GM21390 (cell line): ENCODE data around the gene POM121C.
"Not testable (repeated sequence)": the region's sequence is repeated elsewhere in the genome, so short reads cannot be mapped to it uniquely, and the experiment has no call there.

Source experiments
- ATAC-seq: cut with Tn5 transposase; IDR thresholded peaks from one replicate; pipeline ENCODE4 v1.9.1; 2021; ENCODE audit not compliant: unreplicated experiment

Gene POM121C

DNA sequence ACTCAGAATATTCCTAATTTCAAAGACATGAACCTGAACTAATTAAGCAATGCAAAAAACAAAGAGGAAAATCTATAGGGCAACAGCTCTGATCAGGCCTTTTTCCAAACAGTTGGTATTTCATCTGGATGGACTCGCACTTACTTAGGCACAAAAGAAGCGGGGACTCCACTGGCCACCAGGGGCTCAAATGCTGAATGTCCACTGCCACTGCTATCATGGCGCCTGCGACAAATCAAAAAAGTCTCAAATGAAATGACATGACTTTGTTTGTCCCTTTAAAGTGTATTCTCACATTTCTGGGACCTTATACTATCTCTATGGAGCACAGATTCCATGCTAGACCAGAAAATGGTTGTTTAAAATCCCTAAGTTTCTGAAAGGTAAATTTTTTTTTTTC is 47.1 kb downstream of the POM121C start:
- ATAC-seq: not testable (repeated sequence)

DNA sequence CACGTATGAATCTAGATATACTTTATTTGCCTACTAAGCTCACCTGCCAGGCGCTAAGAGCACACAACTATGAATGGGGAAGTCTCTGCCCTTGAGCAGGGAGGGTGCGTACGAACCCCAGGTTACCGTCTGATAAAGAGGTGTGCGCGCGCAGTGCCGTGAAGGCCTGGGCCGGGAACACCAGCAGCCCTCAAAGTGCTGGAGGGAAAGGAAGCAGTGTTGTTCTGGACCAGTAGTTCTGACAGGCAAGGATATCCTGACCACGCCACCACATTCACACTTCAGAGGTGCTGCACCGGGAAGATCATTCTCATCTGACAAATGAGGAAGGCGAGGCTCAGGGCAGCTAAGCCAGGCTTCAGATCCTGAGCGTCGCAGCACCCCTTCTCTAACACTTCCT is 62.6 kb downstream of the POM121C start:
- ATAC-seq: not testable (repeated sequence)

DNA sequence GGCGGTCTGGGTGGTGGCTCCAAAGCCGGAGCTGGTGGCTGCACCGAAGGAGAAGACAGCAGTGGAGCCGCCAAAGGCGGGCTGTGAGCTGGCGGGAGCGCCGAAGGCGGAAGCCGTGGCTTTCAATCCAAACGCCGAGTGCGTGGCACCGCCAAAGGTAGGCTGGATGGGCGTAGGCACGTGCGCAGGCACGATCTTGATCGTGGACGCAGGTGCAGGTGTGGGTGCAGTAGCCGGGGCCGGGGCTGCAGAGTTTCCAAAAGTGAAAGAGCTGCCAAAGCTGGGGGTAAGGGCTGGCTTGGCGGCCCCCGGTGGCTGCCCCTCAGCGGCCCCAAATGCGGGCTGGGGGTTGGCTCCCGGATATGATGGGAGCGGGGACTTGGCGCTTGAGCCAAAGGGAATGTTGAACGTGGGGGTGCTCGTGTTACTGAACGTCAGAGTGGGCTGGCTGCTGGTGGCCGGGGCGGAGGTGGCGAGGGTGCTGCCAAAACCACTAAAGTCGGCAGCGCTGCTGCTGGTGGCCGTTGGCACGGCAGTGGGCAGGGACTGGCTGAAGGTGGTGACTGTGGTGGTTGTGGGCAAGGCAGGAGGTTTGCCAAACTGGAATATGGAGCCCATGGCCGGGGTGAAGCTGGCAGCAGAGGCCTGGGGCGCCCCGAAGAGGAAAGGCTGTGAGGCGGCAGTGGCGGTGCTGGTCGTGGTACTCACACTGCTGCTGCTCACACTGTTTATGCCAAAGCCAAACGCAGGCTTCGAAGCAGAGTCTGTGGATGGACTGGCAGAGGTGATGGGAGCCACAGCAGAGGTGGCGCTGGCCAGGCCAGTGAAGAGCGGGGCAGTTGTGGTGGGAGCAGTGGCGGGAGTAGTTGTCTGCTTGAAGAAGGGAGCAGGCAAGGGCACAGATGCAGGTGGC is 64.0 kb downstream of the POM121C start:
- ATAC-seq: not testable (repeated sequence)

DNA sequence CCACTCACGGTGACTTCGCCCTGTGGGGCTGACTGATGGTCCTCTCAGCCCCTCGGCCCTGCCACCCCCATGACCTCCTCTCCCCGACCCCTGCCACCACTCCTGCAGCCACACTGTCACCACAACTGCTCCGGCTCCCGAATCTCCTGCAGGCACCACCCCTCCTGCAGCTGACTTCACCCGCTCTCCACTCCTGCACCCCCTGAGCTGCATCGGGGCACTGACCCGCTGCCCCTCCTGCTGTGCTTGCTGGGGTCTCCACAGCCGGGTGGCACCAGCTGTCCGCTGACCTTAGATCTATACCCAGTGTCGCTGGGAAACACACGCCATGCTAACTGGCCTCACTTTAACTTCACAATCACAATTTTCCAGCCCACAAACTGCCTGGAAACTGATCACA is 65.9 kb downstream of the POM121C start:
- ATAC-seq: not testable (repeated sequence)

DNA sequence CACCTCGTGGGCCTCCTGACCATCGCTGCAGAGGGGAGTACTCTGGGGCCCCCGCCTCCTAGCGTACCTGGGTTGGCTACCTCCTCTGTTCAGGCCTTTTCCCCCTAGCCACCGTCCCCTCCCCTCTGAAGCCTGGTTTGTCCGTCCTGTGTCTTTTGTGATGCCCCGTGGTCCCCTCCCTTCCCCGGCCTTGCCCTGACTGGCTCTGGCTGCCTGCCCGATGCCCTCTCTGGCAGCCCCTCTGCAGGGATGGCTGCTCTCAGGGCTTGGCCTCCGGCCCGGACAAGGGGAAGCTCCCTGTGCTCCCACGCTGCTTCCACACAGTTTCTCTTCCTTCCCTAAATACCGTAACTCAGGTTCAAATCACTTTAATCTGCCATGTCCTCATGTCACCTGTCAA is 66.4 kb downstream of the POM121C start:
- ATAC-seq: not testable (repeated sequence)

DNA sequence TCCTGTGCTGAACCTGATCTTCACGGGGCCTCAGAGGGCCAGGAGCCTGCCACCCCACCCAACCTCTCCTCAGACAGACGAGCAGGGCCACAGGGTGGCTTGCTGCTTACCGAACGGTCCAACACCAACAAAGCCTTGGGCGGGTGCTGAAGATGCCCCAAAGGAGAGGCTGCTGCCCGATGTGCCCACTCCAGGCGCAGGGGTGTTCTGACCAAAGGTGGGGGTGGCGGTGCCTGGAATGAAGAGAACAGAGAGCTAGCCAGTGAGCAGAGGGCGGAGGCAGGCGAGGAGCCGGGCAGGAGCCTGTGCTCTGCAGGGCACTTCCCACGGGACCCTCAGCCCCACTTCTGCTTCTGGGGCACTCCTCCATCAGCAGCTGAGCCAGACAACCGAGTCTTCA is 66.9 kb downstream of the POM121C start:
- not testable (repeated sequence) for ATAC-seq

DNA sequence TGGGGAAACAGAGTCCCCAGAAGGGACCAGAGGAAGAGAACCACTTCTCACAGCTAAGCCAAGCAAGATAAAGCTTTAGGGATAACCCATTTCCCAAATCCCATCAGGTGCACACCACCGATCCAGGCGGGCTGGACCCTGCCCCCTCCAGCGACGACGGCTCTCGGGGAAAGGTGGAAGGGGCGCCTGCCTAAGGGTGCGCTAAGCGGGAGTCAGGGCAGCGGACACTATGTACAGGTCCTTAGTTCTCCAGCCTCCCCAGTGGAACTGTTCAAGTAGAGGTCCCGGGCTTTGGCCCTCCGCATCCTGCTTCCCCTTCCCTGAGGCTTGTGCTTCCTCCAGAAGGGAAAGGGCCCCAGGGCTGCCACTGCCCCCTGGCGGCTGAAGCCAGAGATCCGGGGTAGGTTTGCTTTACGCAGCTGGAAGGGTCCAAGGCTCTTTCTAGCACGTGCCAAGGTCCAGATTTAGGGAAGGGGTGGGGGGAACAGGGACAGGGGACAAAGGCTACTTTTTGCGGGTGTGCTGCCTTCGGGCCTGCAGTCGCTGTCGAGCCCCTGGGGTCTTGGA is 67.7 kb downstream of the POM121C start:
- ATAC-seq: not testable (repeated sequence)

DNA sequence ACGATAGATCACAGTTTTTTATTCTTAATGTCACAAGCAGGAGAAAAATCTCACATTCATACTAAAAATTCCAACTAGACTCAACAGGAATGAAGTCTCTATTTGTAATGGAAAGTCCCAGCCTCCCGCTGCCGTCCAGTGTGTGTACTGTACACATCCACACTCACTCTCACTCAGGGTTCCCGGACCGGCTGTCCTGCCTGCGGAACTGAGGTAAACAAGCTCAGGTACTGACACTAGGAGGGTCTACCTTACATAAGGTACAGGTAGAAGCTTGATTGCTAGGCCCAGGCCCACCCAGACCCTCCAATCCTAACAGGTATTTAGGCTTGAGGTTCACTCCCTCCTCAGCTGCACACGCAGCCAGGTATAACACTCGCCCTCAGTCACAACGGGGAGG is 69.3 kb downstream of the POM121C start:
- not testable (repeated sequence) for ATAC-seq

DNA sequence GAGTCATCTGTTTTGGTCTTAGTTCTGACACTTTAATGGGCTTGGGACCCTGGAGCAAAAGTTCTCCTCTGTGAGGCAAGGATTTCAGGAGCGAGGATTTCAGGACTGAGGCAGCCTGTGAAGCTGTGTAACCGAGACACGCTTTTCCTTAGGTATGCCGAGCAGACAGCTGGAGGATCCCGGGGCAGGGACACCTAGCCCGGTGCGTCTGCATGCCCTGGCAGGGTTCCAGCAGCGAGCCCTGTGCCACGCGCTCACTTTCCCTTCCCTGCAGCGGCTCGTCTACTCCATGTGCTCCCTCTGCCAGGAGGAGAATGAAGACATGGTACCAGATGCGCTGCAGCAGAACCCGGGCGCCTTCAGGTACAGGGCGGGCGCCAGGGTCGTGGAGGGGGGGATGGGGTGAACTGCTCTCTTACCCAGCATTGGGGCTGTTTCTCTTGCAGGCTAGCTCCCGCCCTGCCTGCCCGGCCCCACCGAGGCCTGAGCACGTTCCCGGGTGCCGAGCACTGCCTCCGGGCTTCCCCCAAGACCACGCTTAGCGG is 70.2 kb downstream of the POM121C start:
- ATAC-seq: not testable (repeated sequence)

DNA sequence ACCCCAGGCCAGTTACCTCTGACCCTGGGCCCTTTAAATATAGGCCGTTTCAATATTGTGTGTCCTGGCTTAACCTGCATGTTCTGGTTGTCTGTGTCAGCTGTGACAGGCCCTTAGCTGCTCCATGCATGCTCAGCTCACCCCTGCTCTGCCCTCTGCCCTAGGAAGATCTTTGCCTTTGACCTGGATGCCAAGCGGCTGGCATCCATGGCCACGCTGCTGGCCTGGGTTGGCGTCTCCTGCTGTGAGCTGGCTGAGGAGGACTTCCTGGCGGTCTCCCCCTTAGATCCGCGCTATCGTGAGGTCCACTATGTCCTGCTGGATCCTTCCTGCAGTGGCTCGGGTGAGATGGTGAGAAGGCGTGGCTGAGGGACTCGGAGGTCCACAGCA is 70.7 kb downstream of the POM121C start:
- ATAC-seq: not testable (repeated sequence)

DNA sequence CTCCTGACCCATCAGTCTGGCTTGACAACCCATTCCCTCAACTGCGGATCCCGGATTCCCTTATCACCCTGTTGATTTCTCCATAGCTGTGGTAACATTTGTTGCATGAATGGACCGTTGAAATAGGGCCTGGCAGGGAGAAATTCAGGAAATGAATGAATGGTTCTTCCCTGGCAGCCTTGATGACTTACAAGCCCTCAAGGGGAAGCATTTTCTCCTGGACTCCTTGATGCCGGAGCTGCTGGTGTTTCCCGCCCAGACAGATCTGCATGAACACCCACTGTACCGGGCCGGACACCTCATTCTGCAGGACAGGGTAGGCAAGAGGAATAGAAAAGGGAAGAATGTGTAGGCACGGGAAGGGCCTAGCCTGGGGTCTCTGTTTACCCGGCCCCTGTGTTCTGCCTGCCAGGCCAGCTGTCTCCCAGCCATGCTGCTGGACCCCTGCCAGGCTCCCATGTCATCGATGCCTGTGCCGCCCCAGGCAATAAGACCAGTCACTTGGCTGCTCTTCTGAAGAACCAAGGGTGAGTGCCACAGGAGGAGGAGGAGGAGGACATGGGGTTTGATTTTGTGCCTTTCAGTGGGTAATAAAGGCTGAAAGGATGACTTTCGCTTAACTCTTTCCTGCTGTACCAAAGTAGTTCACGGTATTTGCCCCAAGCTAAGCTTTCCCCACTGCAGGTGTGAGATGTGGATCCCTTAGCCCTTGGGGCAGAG is 71.2 kb downstream of the POM121C start:
- not testable (repeated sequence) for ATAC-seq

DNA sequence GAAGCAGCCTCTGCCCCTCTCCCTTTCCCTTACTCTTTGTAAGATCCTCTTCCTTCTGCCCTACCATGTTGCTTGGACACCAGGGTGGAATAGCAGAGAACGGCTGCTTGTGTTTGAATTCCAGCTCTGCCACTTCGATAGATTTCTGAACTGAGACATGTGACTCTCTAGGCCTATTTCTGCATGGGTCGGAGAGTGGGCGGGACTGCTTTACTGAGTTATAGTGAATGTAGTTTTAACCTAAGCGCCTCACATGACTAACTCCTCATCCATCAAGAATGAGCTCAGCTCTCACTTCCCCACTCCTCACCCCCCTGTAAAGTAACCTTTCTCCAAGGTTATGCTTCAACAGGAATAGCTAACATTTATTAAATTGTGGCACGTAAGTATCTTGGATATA is 71.9 kb downstream of the POM121C start:
- not testable (repeated sequence) for ATAC-seq

DNA sequence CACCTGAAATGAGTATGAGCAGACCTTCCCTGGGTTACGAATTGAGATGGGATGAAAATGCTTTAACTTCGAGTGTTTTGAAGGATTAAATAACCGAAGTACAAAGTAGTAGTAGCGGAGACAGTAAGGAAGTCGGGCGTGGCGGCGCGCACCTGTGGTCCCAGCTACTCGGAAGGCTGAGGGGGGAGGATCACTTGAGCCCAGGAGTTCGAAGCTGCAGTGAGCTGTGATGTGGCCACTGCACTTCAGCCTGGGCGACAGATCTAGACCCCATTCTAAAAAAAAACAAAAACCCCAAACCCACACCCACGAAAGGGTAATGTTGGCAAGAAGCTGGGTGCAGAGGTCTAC is 75.3 kb downstream of the POM121C start:
- not testable (repeated sequence) for ATAC-seq

DNA sequence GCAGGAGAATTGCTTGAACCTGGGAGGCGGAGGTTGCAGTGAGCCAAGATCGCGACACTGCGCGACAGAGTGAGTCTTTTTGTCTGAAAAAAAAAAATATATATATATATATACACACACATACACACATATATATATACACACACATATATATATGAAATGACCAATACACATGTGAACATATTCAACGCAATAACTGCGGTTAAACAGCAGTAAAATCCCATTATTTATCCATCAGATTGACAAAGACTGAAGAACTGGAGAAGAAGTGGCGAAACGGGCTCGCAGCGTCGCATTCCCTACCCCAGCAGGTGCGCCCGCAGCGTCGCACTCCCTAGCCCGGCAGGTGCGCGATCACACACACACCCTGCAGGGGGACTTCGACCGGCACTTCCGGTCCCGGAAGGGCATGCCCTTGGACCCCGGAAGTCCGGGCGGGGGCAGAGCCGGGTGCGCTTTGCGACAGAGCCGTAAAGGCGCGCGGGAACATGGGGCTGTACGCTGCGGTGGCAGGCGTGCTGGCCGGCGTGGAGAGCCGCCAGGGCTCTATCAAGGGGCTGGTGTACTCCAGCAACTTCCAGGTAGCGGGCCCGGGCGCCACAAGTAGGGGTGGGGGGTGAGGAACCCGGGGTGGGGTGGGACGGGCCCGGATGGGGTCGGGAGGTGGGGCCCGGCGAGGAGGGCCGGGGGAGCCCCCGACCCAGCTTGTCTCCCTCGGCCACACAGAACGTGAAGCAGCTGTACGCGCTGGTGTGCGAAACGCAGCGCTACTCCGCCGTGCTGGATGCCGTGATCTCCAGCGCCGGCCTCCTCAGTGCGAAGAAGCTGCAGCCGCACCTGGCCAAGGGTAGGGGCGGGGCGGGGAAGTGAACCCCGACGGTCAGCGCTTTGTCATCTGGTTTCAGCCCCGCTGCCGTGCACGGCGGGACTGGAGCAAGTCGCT is 75.9 kb downstream of the POM121C start:
- peak; percentile 93 for ATAC-seq

DNA sequence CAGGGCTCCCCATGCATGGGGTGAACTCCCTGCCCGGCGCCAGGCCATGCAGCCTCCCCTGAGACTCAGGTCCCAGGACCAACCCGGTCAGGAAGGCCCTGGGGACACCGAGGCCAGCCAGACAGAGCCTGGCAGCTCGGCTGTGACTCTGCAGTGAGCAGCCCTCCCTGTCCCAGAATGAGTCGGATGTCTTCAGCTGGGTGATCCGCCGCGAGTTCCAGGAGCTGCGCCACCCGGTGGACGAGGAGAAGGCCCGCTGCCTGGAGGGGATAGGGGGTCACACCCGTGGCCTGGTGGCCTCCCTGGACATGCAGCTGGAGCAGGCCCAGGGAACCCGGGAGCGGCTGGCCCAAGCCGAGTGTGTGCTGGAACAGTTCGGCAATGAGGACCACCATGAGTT is 81.4 kb downstream of the POM121C start:
- ATAC-seq: not testable (repeated sequence)

DNA sequence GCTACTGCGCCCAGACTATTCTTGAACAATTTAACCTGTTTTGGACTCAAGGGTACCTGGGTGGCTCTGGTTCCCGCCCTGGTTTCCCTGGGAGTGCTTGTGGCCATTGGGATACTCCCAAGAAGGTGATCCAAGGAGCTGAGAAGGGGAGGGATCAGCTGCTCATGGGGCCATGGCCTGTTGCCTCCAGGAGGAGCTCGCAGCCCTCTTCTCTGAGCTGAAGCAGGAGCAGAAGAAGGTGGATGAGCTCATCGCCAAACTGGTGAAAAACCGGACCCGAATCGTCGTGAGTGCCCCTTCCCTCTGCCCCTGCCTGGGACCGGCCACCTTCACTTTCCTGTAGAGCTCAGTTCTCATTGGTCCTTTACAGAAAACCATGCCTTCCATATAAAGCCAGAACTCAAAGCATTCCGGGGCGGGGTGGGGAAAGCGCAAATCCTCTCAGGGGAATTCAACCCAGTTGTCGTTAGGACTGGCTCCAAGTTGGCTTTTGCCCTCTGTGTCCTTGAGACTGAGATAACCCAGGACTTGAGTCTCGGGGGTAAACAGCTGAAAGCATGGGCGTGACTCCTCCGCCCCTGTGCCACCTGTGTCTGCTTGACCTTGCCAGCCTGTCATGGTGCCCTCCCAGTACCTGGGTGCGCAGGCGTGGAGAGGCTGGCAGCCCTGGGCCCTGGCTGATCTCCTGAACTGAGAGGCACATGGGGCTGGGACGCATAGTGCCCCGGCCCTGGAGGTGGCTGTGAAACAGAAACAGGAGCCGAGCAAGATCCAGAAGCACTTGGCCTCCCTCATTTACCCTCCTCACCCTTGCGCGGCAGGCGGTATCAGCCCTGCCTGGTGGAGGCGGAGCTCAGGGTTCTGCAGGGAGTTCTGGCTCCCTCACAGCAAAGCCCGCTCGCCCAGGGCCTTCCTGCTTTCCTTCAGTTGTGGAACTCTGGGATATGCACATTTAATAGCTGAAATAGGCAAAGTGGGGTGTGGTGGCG is 82.3 kb downstream of the POM121C start:
- ATAC-seq: not testable (repeated sequence)

DNA sequence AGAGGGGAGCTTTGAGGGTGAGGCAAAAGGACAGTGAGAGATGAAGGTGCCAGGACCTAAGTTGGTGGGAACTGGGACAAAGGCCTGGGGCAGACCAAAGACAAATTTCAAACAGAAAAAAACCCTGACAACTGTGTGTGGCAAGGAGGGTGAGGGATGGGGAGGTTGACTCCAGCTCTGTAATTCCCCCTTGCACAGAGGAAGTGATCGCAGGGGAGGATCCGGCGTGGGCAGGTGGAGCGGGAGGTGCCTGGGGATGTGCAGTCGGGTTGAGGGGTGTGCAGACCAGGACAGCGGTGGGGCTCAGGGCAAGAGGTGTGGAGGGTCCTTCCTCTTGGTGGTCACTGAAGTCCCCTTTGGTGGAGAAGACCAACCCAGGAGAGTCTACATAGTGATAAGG is 85.5 kb downstream of the POM121C start:
- ATAC-seq: not testable (repeated sequence)

DNA sequence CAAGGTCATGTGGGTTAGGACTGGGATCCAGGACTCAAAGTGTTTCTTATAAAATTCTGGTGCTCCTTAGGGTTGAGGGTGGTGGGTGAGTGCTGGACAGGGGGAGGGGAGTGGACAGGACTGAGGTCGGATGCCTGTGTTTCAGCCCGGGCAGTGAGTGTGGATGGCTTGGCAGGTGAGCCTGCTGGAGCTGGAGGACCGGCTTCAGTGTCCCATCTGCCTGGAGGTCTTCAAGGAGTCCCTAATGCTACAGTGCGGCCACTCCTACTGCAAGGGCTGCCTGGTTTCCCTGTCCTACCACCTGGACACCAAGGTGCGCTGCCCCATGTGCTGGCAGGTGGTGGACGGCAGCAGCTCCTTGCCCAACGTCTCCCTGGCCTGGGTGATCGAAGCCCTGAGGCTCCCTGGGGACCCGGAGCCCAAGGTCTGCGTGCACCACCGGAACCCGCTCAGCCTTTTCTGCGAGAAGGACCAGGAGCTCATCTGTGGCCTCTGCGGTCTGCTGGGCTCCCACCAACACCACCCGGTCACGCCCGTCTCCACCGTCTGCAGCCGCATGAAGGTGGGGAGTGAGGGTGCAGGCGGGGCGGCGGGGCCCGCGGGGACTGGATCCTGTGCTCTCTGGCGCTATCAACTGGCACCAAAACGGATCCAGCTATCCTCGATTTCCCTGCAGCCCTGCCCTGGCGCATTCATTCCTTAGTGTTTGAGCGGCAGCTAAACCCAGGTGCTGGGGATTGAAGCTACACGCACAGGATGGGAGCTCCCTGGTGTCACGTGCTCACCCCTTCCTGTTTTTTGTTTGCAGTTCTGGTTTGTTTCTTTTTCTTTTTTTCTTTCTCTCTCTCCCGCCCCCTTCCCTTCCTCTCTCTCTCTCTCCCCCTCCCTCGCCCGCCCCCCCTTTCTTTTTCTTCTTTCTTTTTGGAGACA is 87.1 kb downstream of the POM121C start:
- ATAC-seq: peak; percentile 53
